H1 (cell line): ENCODE results near the gene CYP1A2. TPM values are rescaled to one million over a fixed set of nuclear protein-coding genes. Genes with fewer than 3 reads are reported as not detected.

Source experiments
- CTCF ChIA-PET: fragments of 300-600 bp; sonication (Branson Sonifier 250); formaldehyde crosslinking; loops from one replicate; lab custom pipeline; 2021; ENCODE audit not compliant: partially characterized antibody; lab: Charles Lee
- POLR2A ChIA-PET: fragments of 300-600 bp; sonication (Branson Sonifier 250); formaldehyde crosslinking; loops from one replicate; lab custom pipeline; 2021; ENCODE audit warnings: inconsistent platforms; ENCODE audit not compliant: partially characterized antibody; lab: Charles Lee
- DNase-seq, 2 experiments: peaks; one replicate each; pipeline versions ENCODE4 v3.0.0 to v3.0.0-alpha.2; 2010 to 2022; ENCODE audit warnings: low spot score in 2 of 2, low read depth in 1 of 2, mixed read lengths in 1 of 2
- FAIRE-seq: peaks from 2 replicates; lab custom pipeline; 2011; peaks lifted over from hg19 to GRCh38; lab: Jason Lieb, UNC
- H2AFZ ChIP-seq: 2 replicates; pipeline ENCODE4 v1.8.1; 2012; ENCODE audit warnings: low read length, inconsistent platforms
- H2AK5ac ChIP-seq: 2 replicates; pipeline ENCODE4 v1.6.1; 2013; ENCODE audit warnings: low read depth, low read length
- H2BK120ac ChIP-seq: replicated peaks from 2 replicates; pipeline ENCODE3; 2013; ENCODE audit warnings: low read depth, low read length, inconsistent platforms
- H2BK12ac ChIP-seq: 2 replicates; pipeline ENCODE4 v1.6.1; 2013; ENCODE audit warnings: low read depth, low read length
- H2BK15ac ChIP-seq: 2 replicates; pipeline ENCODE4 v1.6.1; 2013; ENCODE audit warnings: low read length
- H2BK20ac ChIP-seq: 2 replicates; pipeline ENCODE4 v1.6.1; 2013; ENCODE audit warnings: low read length
- H2BK5ac ChIP-seq: 2 replicates; pipeline ENCODE4 v1.6.1; 2013; ENCODE audit warnings: low read depth, low read length
- H3K14ac ChIP-seq: 2 replicates; pipeline ENCODE4 v1.6.1; 2013; ENCODE audit warnings: inconsistent platforms; ENCODE audit not compliant: insufficient read length
- H3K18ac ChIP-seq: 2 replicates; pipeline ENCODE4 v1.6.1; 2013; ENCODE audit warnings: low read length; ENCODE audit errors: extremely low read depth
- H3K23ac ChIP-seq: 2 replicates; pipeline ENCODE4 v1.6.1; 2013; ENCODE audit warnings: inconsistent platforms; ENCODE audit not compliant: insufficient read length
- H3K23me2 ChIP-seq: 2 replicates; pipeline ENCODE4 v1.6.1; 2013; ENCODE audit warnings: low read depth, low read length
- H3K27ac ChIP-seq: 2 replicates; pipeline ENCODE4 v1.6.1; 2011; ENCODE audit warnings: low read depth, low read length, inconsistent platforms
- H3K27me3 ChIP-seq, 4 experiments: replicated peaks in 1 of 4; 1 replicate in 1 of 4; 2 replicates in 3 of 4; pipeline versions ENCODE4 v1.6.1 to v1.8.1; 2011 to 2013; ENCODE audit warnings: low read length in 3 of 4, mild to moderate bottlenecking in 3 of 4, inconsistent platforms in 2 of 4, mixed read lengths in 2 of 4, moderate library complexity in 1 of 4; ENCODE audit not compliant: control insufficient read depth in 3 of 4, insufficient read depth in 3 of 4; ENCODE audit errors: extremely low read depth in 1 of 4
- H3K36me3 ChIP-seq, 4 experiments: 2 replicates each; pipeline versions ENCODE4 v1.6.1 to v1.8.1; 2011 to 2013; ENCODE audit warnings: mild to moderate bottlenecking in 4 of 4, low read length in 3 of 4, moderate library complexity in 2 of 4, control low read depth in 1 of 4, inconsistent platforms in 1 of 4; ENCODE audit not compliant: insufficient read depth in 4 of 4, control insufficient read depth in 2 of 4
- H3K4ac ChIP-seq: replicated peaks from 2 replicates; pipeline ENCODE3; 2013; ENCODE audit warnings: low read length, low read depth, mixed read lengths, inconsistent platforms; ENCODE audit not compliant: insufficient read length
- H3K4me1 ChIP-seq, 4 experiments: replicated peaks in 1 of 4; 1 replicate in 1 of 4; 2 replicates in 3 of 4; pipeline versions ENCODE4 v1.6.1 to v1.8.1; 2011 to 2013; ENCODE audit warnings: low read length in 3 of 4, inconsistent platforms in 2 of 4, mixed read lengths in 1 of 4; ENCODE audit not compliant: insufficient read depth in 4 of 4, control insufficient read depth in 3 of 4
- H3K4me2 ChIP-seq, 2 experiments: 2 replicates each; pipeline versions ENCODE4 v1.6.1 to v1.8.1; 2011 to 2013; ENCODE audit warnings: low read depth in 2 of 2, low read length in 2 of 2, control low read depth in 1 of 2, inconsistent platforms in 1 of 2, mild to moderate bottlenecking in 1 of 2; ENCODE audit not compliant: insufficient read depth in 1 of 2
- H3K4me3 ChIP-seq, 4 experiments: fragments of 200-600, 300-600 bp in 1 of 4; sonication (generic), shearing (Covaris generic), sonication (Bioruptor Twin) in 1 of 4; 2 replicates each; pipeline versions ENCODE4 v1.5.1 to v1.8.1; 2011 to 2016; ENCODE audit warnings: low read length in 4 of 4, low read depth in 3 of 4, control low read depth in 2 of 4, inconsistent platforms in 2 of 4, mild to moderate bottlenecking in 2 of 4, mixed read lengths in 1 of 4, moderate library complexity in 1 of 4; ENCODE audit not compliant: insufficient read depth in 2 of 4; ENCODE audit errors: extremely low read depth in 1 of 4
- H3K56ac ChIP-seq: replicated peaks from 2 replicates; pipeline ENCODE3; 2013; ENCODE audit warnings: low read depth, mild to moderate bottlenecking, mixed read lengths, low read length, inconsistent platforms; ENCODE audit not compliant: insufficient read length
- H3K79me1 ChIP-seq: 2 replicates; pipeline ENCODE4 v1.6.1; 2013; ENCODE audit warnings: low read depth, low read length, control low read depth
- H3K79me2 ChIP-seq, 2 experiments: 2 replicates each; pipeline versions ENCODE4 v1.6.1 to v1.8.1; 2012 to 2013; ENCODE audit warnings: low read length in 2 of 2, mild to moderate bottlenecking in 2 of 2, inconsistent platforms in 1 of 2; ENCODE audit not compliant: insufficient read depth in 2 of 2, control insufficient read depth in 1 of 2
- H3K9ac ChIP-seq, 4 experiments: replicated peaks in 1 of 4; 1 replicate in 1 of 4; 2 replicates in 3 of 4; pipeline versions ENCODE4 v1.6.1 to v1.8.1; 2011 to 2013; ENCODE audit warnings: low read depth in 3 of 4, low read length in 3 of 4, control low read depth in 2 of 4, mild to moderate bottlenecking in 2 of 4, moderate library complexity in 2 of 4, inconsistent platforms in 1 of 4; ENCODE audit errors: extremely low read depth in 1 of 4
- H3K9me3 ChIP-seq, 2 experiments: 2 replicates each; pipeline versions ENCODE4 v1.6.1 to v1.8.1; 2012 to 2013; ENCODE audit warnings: mild to moderate bottlenecking in 2 of 2, moderate library complexity in 2 of 2, control low read depth in 1 of 2, inconsistent platforms in 1 of 2, low read depth in 1 of 2, low read length in 1 of 2, mixed read lengths in 1 of 2; ENCODE audit not compliant: insufficient read depth in 2 of 2
- H4K20me1 ChIP-seq, 2 experiments: replicated peaks in 1 of 2; 2 replicates each; pipeline versions ENCODE3 to v1.8.1; 2011 to 2013; ENCODE audit warnings: inconsistent platforms in 2 of 2, low read length in 2 of 2, mild to moderate bottlenecking in 1 of 2; ENCODE audit not compliant: insufficient read depth in 2 of 2, control insufficient read depth in 1 of 2
- H4K5ac ChIP-seq: 2 replicates; pipeline ENCODE4 v1.6.1; 2013; ENCODE audit warnings: low read length, low read depth, mixed read lengths, inconsistent platforms; ENCODE audit not compliant: insufficient read length
- H4K8ac ChIP-seq: 2 replicates; pipeline ENCODE4 v1.8.0; 2013; ENCODE audit warnings: mild to moderate bottlenecking, moderate library complexity, low read length, inconsistent platforms; ENCODE audit not compliant: insufficient read depth; ENCODE audit errors: extremely low read depth
- H4K91ac ChIP-seq: replicated peaks from 2 replicates; pipeline ENCODE3; 2013; ENCODE audit warnings: low read length, mixed read lengths, inconsistent platforms; ENCODE audit not compliant: insufficient read length
- GABPA ChIP-seq: IDR thresholded peaks from 2 replicates; pipeline ENCODE4 v1.6.1; 2011; ENCODE audit warnings: mild to moderate bottlenecking, low read length, moderate library complexity, borderline replicate concordance; ENCODE audit not compliant: insufficient read depth
- WGBS, 2 experiments: shearing (Covaris generic) in 1 of 2; methylation state at CpG; one replicate each; pipeline versions ENCODE4 v1.1.6 to v1.1.7; 2013 to 2015; ENCODE audit warnings: low lambda C conversion rate in 2 of 2, mixed read lengths in 2 of 2, inconsistent platforms in 1 of 2, low coverage in 1 of 2, missing lambda C conversion rate in 1 of 2; ENCODE audit not compliant: insufficient replicate concordance in 2 of 2, insufficient coverage in 1 of 2, insufficient read length in 1 of 2; ENCODE audit errors: extremely low coverage in 1 of 2, missing lambda C conversion rate in 1 of 2; 5-methylcytosine and 5-hydroxymethylcytosine counted together
- polyA plus RNA-seq, 7 experiments: library from polyadenylated mRNA; depleted of rRNA in 3 of 7; stranded (reverse) in 5 of 7; unstranded in 2 of 7; fragments of >200 nt in 5 of 7; fragments of 200-250 nt in 2 of 7; gene quantifications; 1 replicate in 5 of 7; 2 replicates in 1 of 7; 4 replicates in 1 of 7; pipeline versions ENCODE4 v1.2.1 to v1.2.3, GENCODE V29; 2011 to 2013; ENCODE audit warnings: missing spikeins in 2 of 7, mixed read lengths in 2 of 7
- total RNA-seq: library from RNA; stranded (reverse); fragmentation: NEBNext Ultra II Directional; extraction: Animal tissue kit (Norgen Biotek cat#: 25700); gene quantifications from 2 replicates; pipeline ENCODE4 v1.2.1, GENCODE V29; 2021

CYP1A2 gene
- total and polyA plus RNA-seq, 2 of the 8 experiments (the other 6 are each of a cell fraction or from before 2014, with no cell fraction given): not detected

DNA sequence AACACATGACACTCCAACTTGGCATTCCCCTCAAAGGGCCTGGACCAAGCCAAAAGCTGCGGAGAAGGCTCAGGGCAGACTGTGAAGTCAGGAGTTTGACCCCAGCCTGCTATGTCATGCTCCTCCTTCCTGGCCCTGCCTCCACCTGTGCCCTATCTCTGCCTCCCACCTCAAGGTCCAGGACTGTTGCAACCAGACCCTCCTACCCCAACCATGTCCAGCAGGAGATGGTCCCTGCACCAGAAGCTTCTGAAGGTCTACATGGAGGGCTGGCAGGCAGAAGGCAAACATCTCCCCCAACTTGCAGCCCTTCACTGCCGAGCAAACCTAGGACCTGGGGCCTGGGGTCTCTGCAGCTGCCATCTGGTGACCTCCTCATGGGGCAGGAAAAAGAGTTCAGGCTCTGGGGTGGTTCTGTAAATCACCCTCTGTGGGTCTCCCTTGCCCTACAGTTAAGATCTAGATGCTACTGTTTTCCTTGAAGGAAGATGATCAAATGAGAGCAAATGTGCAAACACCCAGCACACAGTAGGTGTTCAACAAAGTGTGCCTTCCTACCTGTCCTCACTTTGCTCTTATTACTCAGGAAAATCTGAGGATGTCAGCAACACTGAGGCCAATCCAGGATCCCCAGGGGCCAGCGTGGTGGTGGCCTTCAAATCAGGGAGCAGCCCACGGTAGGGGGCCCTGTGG lies 21.7 kb downstream of the CYP1A2 start:
- no peaks in the 10 kb centered on the region for H3K36me3 ChIP-seq
- H3K18ac ChIP-seq: no peak overlapping the region
- H2BK5ac ChIP-seq: no peak overlapping the region
- no peak overlapping the region for H2BK20ac ChIP-seq
- H4K5ac ChIP-seq: no peak overlapping the region
- H4K8ac ChIP-seq: peak overlapping the region; percentile 41; the same call in 1 of the 2 replicates
- H3K9ac ChIP-seq: no peak overlapping the region
- 0 out of 2 replicates have a peak overlapping the region, but pooled peaks have one; percentile 87 for H2AFZ ChIP-seq
- no peaks in the 10 kb centered on the region for H3K79me1 ChIP-seq
- H3K4me3 ChIP-seq: no peak overlapping the region
- H3K79me2 ChIP-seq: no peaks in the 10 kb centered on the region
- H3K56ac ChIP-seq: no peak overlapping the region
- H4K91ac ChIP-seq: no peak overlapping the region
- no peak for FAIRE-seq
- H3K23me2 ChIP-seq: no peaks in the 10 kb centered on the region
- no peak overlapping the region for H2BK15ac ChIP-seq
- H2AK5ac ChIP-seq: no peak overlapping the region
- no peak overlapping the region for H2BK12ac ChIP-seq
- H3K9me3 ChIP-seq: no peaks in the 10 kb centered on the region
- no peaks in the 10 kb centered on the region for H3K27me3 ChIP-seq
- no peak overlapping the region for H2BK120ac ChIP-seq
- H3K4ac ChIP-seq: no peak overlapping the region
- H3K4me1 ChIP-seq: peaks cover 0 to 10% (median 0%) of the 10 kb centered on the region in 4 experiments; a peak in 4 of 7 replicates
- H3K14ac ChIP-seq: no peak overlapping the region
- 0 out of 4 replicates have a peak overlapping the region, but pooled peaks of 1 of the 2 experiments have one; percentile 38 for H3K4me2 ChIP-seq
- WGBS, 2 experiments: 84% methylated on average over 4 of the region's 4 CpGs; no CpG with 5 or more reads in 1 of the 2 experiments
- no peak overlapping the region for H3K27ac ChIP-seq
- no peak for DNase-seq
- peaks cover 0 to 2% of the 10 kb centered on the region in 2 experiments for H4K20me1 ChIP-seq
- H3K23ac ChIP-seq: no peak overlapping the region
- CTCF ChIA-PET: interaction anchor here (0.6 to 53.7 kb wide), 56 partner anchors 7 to 1729 kb away, joined by 3 to 1439 read pairs (median 5); partner anchors contain the start of genes CLK3, CPLX3, CSK and CYP1A1
- POLR2A ChIA-PET: interaction anchor here (0.7 to 6.0 kb wide), 6 partner anchors 8 to 146 kb away, joined by 3 to 82 read pairs (median 6); partner anchors contain the start of genes CSK and ULK3
- no peak for TF ChIP-seq GABPA
